ENCODE measurements around the gene LDLRAD1. TPM values are rescaled to one million over a fixed set of nuclear protein-coding genes. Genes with fewer than 3 reads are reported as not detected.
"Not testable (repeated sequence)": the region's sequence is repeated elsewhere in the genome, so short reads cannot be mapped to it uniquely, and the experiment has no call there.

The LDLRAD1 gene
- total and polyA plus RNA-seq, 12 donors, result 0.32 to 8.8 (median 1.3) TPM; not detected in 1

GRCh38 chr1:53971718-53972117, 46.3 kb downstream of the LDLRAD1 start:
- no peak overlapping the region for H3K27ac ChIP-seq
- peaks cover 0 to 50% of the 10 kb centered on the region in 2 donors for H3K36me3 ChIP-seq (replicated peaks in 1 of 2)
- H3K4me3 ChIP-seq, result no peak overlapping the region
- intact Hi-C loops (cut with DNase I), result no loop called here
- 64 to 81% (median 80%) methylated on average over 2 of the region's 2 CpGs for WGBS, 4 donors
- DNase-seq, result no peak
- no peaks in the 10 kb centered on the region for H3K4me1 ChIP-seq (replicated peaks in 1 of 2)
- no peaks in the 10 kb centered on the region for H3K9me3 ChIP-seq (replicated peaks in 1 of 3)
- no peaks in the 10 kb centered on the region for H3K27me3 ChIP-seq
- TF ChIP-seq POLR2A (IDR thresholded peaks at IDR 0.05) (no peak), CTCF (IDR thresholded peaks at IDR 0.05) (no peak)

GRCh38 chr1:53969323-53969722, 48.7 kb downstream of the LDLRAD1 start:
- intact Hi-C loops (cut with DNase I); H3K27ac ChIP-seq; H3K4me1 ChIP-seq (replicated peaks in 1 of 2); H3K9me3 ChIP-seq (replicated peaks in 1 of 3); H3K4me3 ChIP-seq; DNase-seq; H3K27me3 ChIP-seq: not testable (repeated sequence)
- whole genome bisulfite sequencing, 4 donors, result 87 to 100% (median 96%) methylated on average over 2 of the region's 2 CpGs
- H3K36me3 ChIP-seq (replicated peaks in 1 of 2), result peaks cover 0 to 58% of the 10 kb centered on the region in 2 donors

GRCh38 chr1:53968125-53968513, 49.9 kb downstream of the LDLRAD1 start:
- DNase-seq, result no peak
- no peak for TF ChIP-seq CTCF (IDR thresholded peaks at IDR 0.05)
- TF ChIP-seq POLR2A (IDR thresholded peaks at IDR 0.05), result no peak
- peaks cover 0 to 6% of the 10 kb centered on the region in 2 donors for H3K4me1 ChIP-seq (replicated peaks in 1 of 2)
- H3K27ac ChIP-seq, result no peak overlapping the region
- H3K4me3 ChIP-seq, result no peak overlapping the region
- H3K27me3 ChIP-seq, result no peaks in the 10 kb centered on the region
- WGBS, 4 donors, result 85 to 90% (median 86%) methylated on average over 2 of the region's 2 CpGs
- no peaks in the 10 kb centered on the region for H3K9me3 ChIP-seq (replicated peaks in 1 of 3)
- intact Hi-C loops (cut with DNase I), result no loop called here
- peaks cover 0 to 63% of the 10 kb centered on the region in 2 donors for H3K36me3 ChIP-seq (replicated peaks in 1 of 2)

- DNase-seq, result no peak
- WGBS, 4 donors, result 86 to 97% (median 91%) methylated on average over 7 of the region's 7 CpGs
- Histone ChIP-seq H3K9me3 (replicated peaks in 1 of 3) (no peaks in the 10 kb centered on the region), H3K4me3 (no peak overlapping the region), H3K36me3 (replicated peaks in 1 of 2) (peaks cover 0 to 69% of the 10 kb centered on the region in 2 donors), H3K27ac (no peak overlapping the region), H3K27me3 (no peaks in the 10 kb centered on the region), H3K4me1 (replicated peaks in 1 of 2) (peaks cover 5 to 11% of the 10 kb centered on the region in 2 donors)
- intact Hi-C loops (cut with DNase I), result no loop called here
- no peak for TF ChIP-seq POLR2A (IDR thresholded peaks at IDR 0.05)
Observed at GRCh38 chr1:53967409-53968124, 50.4 kb downstream of the LDLRAD1 start.

GRCh38 chr1:53966794-53967193, 51.2 kb downstream of the LDLRAD1 start:
- no peaks in the 10 kb centered on the region for H3K27me3 ChIP-seq
- intact Hi-C loops (cut with DNase I), result no loop called here
- H3K36me3 ChIP-seq (replicated peaks in 1 of 2), result peaks cover 0 to 71% of the 10 kb centered on the region in 2 donors
- H3K4me3 ChIP-seq, result no peak overlapping the region
- TF ChIP-seq POLR2A (IDR thresholded peaks at IDR 0.05) (no peak), CTCF (IDR thresholded peaks at IDR 0.05) (no peak)
- no peak for DNase-seq
- H3K27ac ChIP-seq, result no peak overlapping the region
- H3K9me3 ChIP-seq (replicated peaks in 1 of 3), result no peaks in the 10 kb centered on the region
- WGBS, 4 donors, result 90 to 93% (median 91%) methylated on average over 3 of the region's 3 CpGs
- H3K4me1 ChIP-seq (replicated peaks in 1 of 2), result peaks cover 5 to 17% of the 10 kb centered on the region in 2 donors
